IMR-90 (cell line): ENCODE results near the gene KIF16B. TPM values are rescaled to one million over a fixed set of nuclear protein-coding genes. Genes with fewer than 3 reads are reported as not detected.

Source experiments
- ATAC-seq: fragments of 200-7000 bp; cut with Tn5 transposase; 2 replicates; pipeline ENCODE4 v1.9.1; 2020; ENCODE audit warnings: low read depth, mild to moderate bottlenecking, moderate library complexity
- BruUV-seq: library from RNA; stranded (reverse); fragments of 400-500 nt; replicated peaks from 2 replicates; lab custom pipeline; 2021; lab: Mats Ljungman, UMichigan
- CTCF ChIA-PET: fragments of 300-600 bp; formaldehyde crosslinking; extraction: SDS; loops from one replicate; lab custom pipeline; 2021; ENCODE audit warnings: antibody characterized with exemption; lab: Yijun Ruan, JAX
- POLR2A ChIA-PET: fragments of 300-600 bp; sonication (Branson Sonifier 250); formaldehyde crosslinking; loops from one replicate; lab custom pipeline; 2022; ENCODE audit warnings: antibody characterized with exemption; ENCODE audit not compliant: unreplicated experiment; lab: Charles Lee
- DNase-seq: peaks from one replicate; pipeline ENCODE4 v3.0.0; 2013
- H2AFZ ChIP-seq: replicated peaks from 2 replicates; pipeline ENCODE3; 2013; ENCODE audit warnings: low read length, mild to moderate bottlenecking; ENCODE audit not compliant: poor library complexity
- H2AK5ac ChIP-seq: 2 replicates; pipeline ENCODE4 v1.6.1; 2013; ENCODE audit warnings: low read depth, low read length, inconsistent platforms
- H2AK9ac ChIP-seq: replicated peaks from 2 replicates; pipeline ENCODE3; 2013; ENCODE audit warnings: mild to moderate bottlenecking, low read depth, low read length, moderate library complexity; ENCODE audit not compliant: poor library complexity
- H2BK120ac ChIP-seq: 2 replicates; pipeline ENCODE4 v1.6.1; 2013; ENCODE audit warnings: low read depth, low read length, inconsistent platforms
- H2BK15ac ChIP-seq: 3 replicates; pipeline ENCODE4 v1.6.1; 2013; ENCODE audit warnings: low read depth, low read length, inconsistent platforms
- H2BK20ac ChIP-seq: 2 replicates; pipeline ENCODE4 v1.6.1; 2013; ENCODE audit warnings: low read depth, mild to moderate bottlenecking, inconsistent platforms, low read length, moderate library complexity
- H2BK5ac ChIP-seq: 2 replicates; pipeline ENCODE4 v1.6.1; 2013; ENCODE audit warnings: mild to moderate bottlenecking, low read depth, low read length, inconsistent platforms; ENCODE audit not compliant: poor library complexity, severe bottlenecking
- H3K14ac ChIP-seq: replicated peaks from 2 replicates; pipeline ENCODE4 v1.6.1; 2013; ENCODE audit warnings: low read depth, low read length, inconsistent platforms
- H3K18ac ChIP-seq: 2 replicates; pipeline ENCODE4 v1.6.1; 2013; ENCODE audit warnings: low read depth, low read length, control low read depth
- H3K23ac ChIP-seq: 2 replicates; pipeline ENCODE4 v1.6.1; 2013; ENCODE audit warnings: low read depth, low read length, inconsistent platforms
- H3K27ac ChIP-seq: 2 replicates; pipeline ENCODE4 v1.5.1; 2013; ENCODE audit warnings: mild to moderate bottlenecking, control low read depth, low read length; ENCODE audit not compliant: insufficient read depth
- H3K27me3 ChIP-seq: 2 replicates; pipeline ENCODE4 v1.6.1; 2013; ENCODE audit warnings: low read length; ENCODE audit not compliant: control insufficient read depth, insufficient read depth
- H3K36me3 ChIP-seq: 2 replicates; pipeline ENCODE4 v1.6.1; 2013; ENCODE audit warnings: low read length, mixed read lengths; ENCODE audit not compliant: control insufficient read depth, insufficient read depth
- H3K4ac ChIP-seq: 2 replicates; pipeline ENCODE4 v1.6.1; 2013; ENCODE audit warnings: low read depth, low read length, inconsistent platforms
- H3K4me1 ChIP-seq: 2 replicates; pipeline ENCODE4 v1.6.1; 2013; ENCODE audit warnings: low read length, mixed read lengths; ENCODE audit not compliant: control insufficient read depth, insufficient read depth
- H3K4me2 ChIP-seq: 2 replicates; pipeline ENCODE4 v1.6.1; 2013; ENCODE audit warnings: low read depth, mild to moderate bottlenecking, control low read depth, low read length, moderate library complexity
- H3K4me3 ChIP-seq: 2 replicates; pipeline ENCODE4 v1.5.1; 2013; ENCODE audit warnings: low read depth, mild to moderate bottlenecking, control low read depth, low read length, moderate library complexity; ENCODE audit not compliant: insufficient read depth
- H3K56ac ChIP-seq: 2 replicates; pipeline ENCODE4 v1.6.1; 2013; ENCODE audit warnings: low read length, inconsistent platforms; ENCODE audit not compliant: insufficient read depth; ENCODE audit errors: extremely low read depth
- H3K79me1 ChIP-seq, 2 experiments: 2 replicates each; pipeline ENCODE4 v1.6.1; 2013; ENCODE audit warnings: low read length in 2 of 2, inconsistent platforms in 1 of 2, low read depth in 1 of 2
- H3K9ac ChIP-seq: 2 replicates; pipeline ENCODE4 v1.6.1; 2013; ENCODE audit warnings: low read depth, low read length, control low read depth
- H3K9me1 ChIP-seq: 2 replicates; pipeline ENCODE4 v1.6.1; 2013; ENCODE audit warnings: low read length, inconsistent platforms; ENCODE audit not compliant: insufficient read depth
- H3K9me3 ChIP-seq: 2 replicates; pipeline ENCODE4 v1.6.1; 2013; ENCODE audit warnings: low read length; ENCODE audit not compliant: control insufficient read depth, insufficient read depth
- H4K20me1 ChIP-seq: 2 replicates; pipeline ENCODE4 v1.6.1; 2013; ENCODE audit warnings: low read length, inconsistent platforms; ENCODE audit not compliant: insufficient read depth
- H4K5ac ChIP-seq: 2 replicates; pipeline ENCODE4 v1.6.1; 2013; ENCODE audit warnings: mild to moderate bottlenecking, low read depth, low read length, control low read depth
- H4K8ac ChIP-seq, 2 experiments: 2 replicates each; pipeline ENCODE4 v1.6.1; 2013; ENCODE audit warnings: low read depth in 2 of 2, low read length in 2 of 2, control low read depth in 1 of 2, inconsistent platforms in 1 of 2
- H4K91ac ChIP-seq: 2 replicates; pipeline ENCODE4 v1.6.1; 2013; ENCODE audit warnings: low read depth, low read length, inconsistent platforms; ENCODE audit not compliant: insufficient read depth
- BHLHE40 ChIP-seq: fragments of 150-350 bp; IDR thresholded peaks from 2 replicates; pipeline ENCODE4 v1.6.1; 2016; ENCODE audit warnings: mild to moderate bottlenecking, low read depth, low read length
- CEBPB ChIP-seq: IDR thresholded peaks from 2 replicates; pipeline ENCODE4 v1.6.1; 2012; ENCODE audit warnings: low read depth, low read length, improper control_type of control experiment
- CHD1 ChIP-seq: IDR thresholded peaks from 2 replicates; pipeline ENCODE4 v1.6.1; 2012; ENCODE audit warnings: low read depth, low read length, improper control_type of control experiment
- FOS ChIP-seq: fragments of 150-350 bp; IDR thresholded peaks from 2 replicates; pipeline ENCODE4 v1.6.1; 2016; ENCODE audit warnings: low read depth, low read length
- MAFK ChIP-seq: IDR thresholded peaks from 2 replicates; pipeline ENCODE4 v1.6.1; 2012; ENCODE audit warnings: low read depth, low read length, improper control_type of control experiment
- MXI1 ChIP-seq: IDR thresholded peaks from 2 replicates; pipeline ENCODE4 v1.6.1; 2012; ENCODE audit warnings: low read depth, mild to moderate bottlenecking, low read length, moderate library complexity, borderline replicate concordance
- NFE2L2 ChIP-seq: fragments of 150-350 bp; IDR thresholded peaks from 2 replicates; pipeline ENCODE4 v1.6.1; 2016; ENCODE audit warnings: low read depth, mild to moderate bottlenecking, low read length
- POLR2A ChIP-seq: IDR thresholded peaks from 2 replicates; pipeline ENCODE4 v1.6.1; 2012; ENCODE audit warnings: mild to moderate bottlenecking, low read depth, low read length
- RFX5 ChIP-seq: IDR thresholded peaks from 2 replicates; pipeline ENCODE4 v1.8.0; 2012; ENCODE audit warnings: low read depth, mild to moderate bottlenecking, low read length, moderate library complexity
- WGBS, 2 experiments: methylation state at CpG; one replicate each; pipeline versions ENCODE4 v1.1.5 to v1.1.7; 2013; ENCODE audit warnings: missing lambda C conversion rate in 2 of 2; ENCODE audit not compliant: insufficient read length in 1 of 2; ENCODE audit errors: extremely low coverage in 2 of 2; 5-methylcytosine and 5-hydroxymethylcytosine counted together
- dilution Hi-C: fragments of 300-500 bp; cut with HindIII; formaldehyde crosslinking; loops from one replicate; pipeline ENCODE4 v1.14.3; 2018; ENCODE audit warnings: low sequenced_read_pairs; ENCODE audit not compliant: unreplicated experiment
- in situ Hi-C: fragments of 300-500 bp; cut with MboI; formaldehyde crosslinking; loops from 3 replicates; pipeline ENCODE4 v1.14.3; 2019; ENCODE audit warnings: low sequenced_read_pairs, inconsistent platforms, mixed read lengths
- intact Hi-C: fragments of 100-400 bp; cut with micrococcal nuclease; formaldehyde crosslinking; loops from 2 replicates; pipeline ENCODE4 v1.10.0; 2022
- polyA plus RNA-seq, 3 experiments: library from polyadenylated mRNA; depleted of rRNA; stranded (reverse); fragments of >200 nt; gene quantifications; 2 replicates each; pipeline ENCODE4 v1.2.3, GENCODE V29; 2012; ENCODE audit warnings: low replicate concordance in 1 of 3
- total RNA-seq: library from RNA; depleted of rRNA; stranded (reverse); fragments of >200 nt; gene quantifications from 2 replicates; pipeline ENCODE4 v1.2.3, GENCODE V29; 2012
- TF ChIP-seq, protein P1 (sequence below): conservative IDR thresholded peaks from 2 replicates; pipeline ENCODE4 v1.5.1; 2012; ENCODE audit warnings: mild to moderate bottlenecking, low read depth, low read length, improper control_type of control experiment

KIF16B gene
- total and polyA plus RNA-seq, 2 of the 4 experiments (the other 2 are of a cell fraction): 4.7 to 10.0 TPM

DNA sequence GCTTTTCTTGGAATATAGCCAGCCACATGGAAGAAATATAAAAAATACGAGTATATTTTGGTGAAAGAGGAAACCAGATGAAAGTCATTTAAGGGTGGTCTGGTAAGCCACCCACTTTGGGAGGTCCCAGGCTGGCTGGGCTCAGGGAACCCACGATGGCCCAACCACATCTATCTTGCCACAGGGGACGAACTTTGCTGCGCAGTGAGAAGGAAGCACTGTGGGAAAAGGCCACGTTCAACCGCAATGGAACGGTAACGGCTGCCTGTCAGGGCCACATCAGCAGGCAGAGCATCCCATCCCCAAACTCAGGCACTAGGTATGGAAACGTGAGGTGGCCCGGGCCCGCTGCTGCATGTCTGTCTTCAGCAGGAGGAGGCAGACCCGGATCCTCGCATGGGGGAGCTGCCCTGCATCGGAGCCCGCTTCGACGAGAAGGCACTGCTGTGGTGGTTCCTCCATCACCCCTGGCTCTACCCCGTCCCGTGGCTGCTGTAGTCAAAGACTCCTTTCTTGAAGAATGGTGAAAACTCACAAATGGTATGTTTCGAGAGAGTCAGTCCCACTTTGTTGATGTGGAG is 300.4 kb downstream of the KIF16B start:
- dilution Hi-C loops (no loop called here), in situ Hi-C loops (no loop called here), intact Hi-C loops (no loop called here)
- Histone ChIP-seq H3K4me2 (no peak overlapping the region), H2BK15ac (no peak overlapping the region), H3K27ac (no peak overlapping the region), H3K79me1 (no peaks in the 10 kb centered on the region), H4K5ac (no peak overlapping the region), H2AK5ac (no peak overlapping the region), H3K27me3 (no peaks in the 10 kb centered on the region), H3K56ac (no peak overlapping the region), H3K4ac (no peak overlapping the region), H3K9me1 (no peaks in the 10 kb centered on the region), H4K20me1 (no peaks in the 10 kb centered on the region), H3K9me3 (no peaks in the 10 kb centered on the region), H2BK5ac (no peak overlapping the region), H4K91ac (no peak overlapping the region), H2AFZ (no peak overlapping the region), H2AK9ac (no peak overlapping the region), H3K9ac (no peak overlapping the region), H2BK20ac (no peak overlapping the region), H2BK120ac (no peak overlapping the region), H4K8ac (no peak overlapping the region), H3K14ac (no peak overlapping the region), H3K36me3 (peaks cover 5% of the 10 kb centered on the region; the same call in 1 of the 2 replicates), H3K23ac (no peak overlapping the region), H3K4me1 (no peaks in the 10 kb centered on the region), H3K18ac (no peak overlapping the region), H3K4me3 (no peak overlapping the region)
- DNase-seq (no peak), ATAC-seq (no peak)
- WGBS, 2 experiments: 100% methylated on average over 1 of the region's 20 CpGs; no CpG with 5 or more reads in 1 of the 2 experiments
- CTCF ChIA-PET: no interaction called here
- POLR2A ChIA-PET: no interaction called here
- TF ChIP-seq MXI1: no peak
- TF ChIP-seq FOS: no peak
- no peak for TF ChIP-seq POLR2A
- TF ChIP-seq CHD1: no peak
- TF ChIP-seq NFE2L2: no peak
- no peak for TF ChIP-seq CEBPB
- TF ChIP-seq, protein P1, sequence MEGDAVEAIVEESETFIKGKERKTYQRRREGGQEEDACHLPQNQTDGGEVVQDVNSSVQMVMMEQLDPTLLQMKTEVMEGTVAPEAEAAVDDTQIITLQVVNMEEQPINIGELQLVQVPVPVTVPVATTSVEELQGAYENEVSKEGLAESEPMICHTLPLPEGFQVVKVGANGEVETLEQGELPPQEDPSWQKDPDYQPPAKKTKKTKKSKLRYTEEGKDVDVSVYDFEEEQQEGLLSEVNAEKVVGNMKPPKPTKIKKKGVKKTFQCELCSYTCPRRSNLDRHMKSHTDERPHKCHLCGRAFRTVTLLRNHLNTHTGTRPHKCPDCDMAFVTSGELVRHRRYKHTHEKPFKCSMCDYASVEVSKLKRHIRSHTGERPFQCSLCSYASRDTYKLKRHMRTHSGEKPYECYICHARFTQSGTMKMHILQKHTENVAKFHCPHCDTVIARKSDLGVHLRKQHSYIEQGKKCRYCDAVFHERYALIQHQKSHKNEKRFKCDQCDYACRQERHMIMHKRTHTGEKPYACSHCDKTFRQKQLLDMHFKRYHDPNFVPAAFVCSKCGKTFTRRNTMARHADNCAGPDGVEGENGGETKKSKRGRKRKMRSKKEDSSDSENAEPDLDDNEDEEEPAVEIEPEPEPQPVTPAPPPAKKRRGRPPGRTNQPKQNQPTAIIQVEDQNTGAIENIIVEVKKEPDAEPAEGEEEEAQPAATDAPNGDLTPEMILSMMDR: no peak
- TF ChIP-seq RFX5: no peak
- TF ChIP-seq BHLHE40: no peak
- no peak for TF ChIP-seq MAFK
- no TSS peak for BruUV-seq
